ENCODE measurements around the gene MAN2A1. TPM values are rescaled to one million over a fixed set of nuclear protein-coding genes. Genes with fewer than 3 reads are reported as not detected.
"Not testable (repeated sequence)": the region's sequence is repeated elsewhere in the genome, so short reads cannot be mapped to it uniquely, and the experiment has no call there.

MAN2A1 gene
- total RNA-seq, 1 donor from 2014 or later, result 13.7 TPM

GRCh38 chr5:109784687-109785086, 95.0 kb downstream of the MAN2A1 start:
- ATAC-seq, result no peak
- no peak for DNase-seq (ENCODE audit: missing footprints)
- intact Hi-C loops (cut with DNase I), result no loop called here

GRCh38 chr5:109786206-109786855, 96.6 kb downstream of the MAN2A1 start:
- intact Hi-C loops (cut with DNase I), result no loop called here
- ATAC-seq, result no peak
- DNase-seq (ENCODE audit: missing footprints), result no peak

GRCh38 chr5:109788596-109788995, 98.9 kb downstream of the MAN2A1 start:
- ATAC-seq (no peak), DNase-seq (ENCODE audit: missing footprints) (no peak)
- intact Hi-C loops (cut with DNase I), result no loop called here

- intact Hi-C loops (cut with DNase I), result loop anchor here (10.0 kb wide), 1 partner anchor 308 kb away; no protein-coding TSS in a partner anchor
- DNase-seq (ENCODE audit: missing footprints) (no peak), ATAC-seq (no peak)
Observed at GRCh38 chr5:109792613-109793012, 102.9 kb downstream of the MAN2A1 start.

- ATAC-seq (no peak), DNase-seq (ENCODE audit: missing footprints) (no peak)
- intact Hi-C loops (cut with DNase I), result no loop called here
Observed at GRCh38 chr5:109803854-109804253, 114.1 kb downstream of the MAN2A1 start.

GRCh38 chr5:109805472-109805871, 115.7 kb downstream of the MAN2A1 start:
- no peak for ATAC-seq
- DNase-seq (ENCODE audit: missing footprints), result no peak
- intact Hi-C loops (cut with DNase I), result no loop called here

GRCh38 chr5:109805883-109806282, 116.2 kb downstream of the MAN2A1 start:
- DNase-seq (ENCODE audit: missing footprints) (no peak), ATAC-seq (no peak)
- intact Hi-C loops (cut with DNase I), result no loop called here

- ATAC-seq (no peak), DNase-seq (ENCODE audit: missing footprints) (no peak)
- intact Hi-C loops (cut with DNase I), result no loop called here
Observed at GRCh38 chr5:109812698-109813097, 123.0 kb downstream of the MAN2A1 start.

GRCh38 chr5:109816732-109817131, 127.0 kb downstream of the MAN2A1 start:
- no peak for ATAC-seq
- no peak for DNase-seq (ENCODE audit: missing footprints)
- intact Hi-C loops (cut with DNase I), result no loop called here

GRCh38 chr5:109819878-109820277, 130.2 kb downstream of the MAN2A1 start:
- intact Hi-C loops (cut with DNase I), result no loop called here
- ATAC-seq, result no peak

GRCh38 chr5:109823597-109823996, 133.9 kb downstream of the MAN2A1 start:
- no peak for DNase-seq (ENCODE audit: missing footprints)
- intact Hi-C loops (cut with DNase I), result no loop called here
- no peak for ATAC-seq

More at GRCh38 chr5:109819878-109820277, 130.2 kb downstream of the MAN2A1 start:
- DNase-seq (ENCODE audit: missing footprints), result no peak

- intact Hi-C loops (cut with DNase I), result no loop called here
Observed at GRCh38 chr5:109825450-109825849, 135.7 kb downstream of the MAN2A1 start.

GRCh38 chr5:109826426-109826825, 136.7 kb downstream of the MAN2A1 start:
- DNase-seq (ENCODE audit: missing footprints), result no peak
- intact Hi-C loops (cut with DNase I), result no loop called here
- ATAC-seq, result no peak

More at GRCh38 chr5:109825450-109825849, 135.7 kb downstream of the MAN2A1 start:
- DNase-seq (ENCODE audit: missing footprints) (no peak), ATAC-seq (no peak)

GRCh38 chr5:109829331-109829730, 139.6 kb downstream of the MAN2A1 start:
- DNase-seq (ENCODE audit: missing footprints), result no peak
- intact Hi-C loops (cut with DNase I), result no loop called here
- ATAC-seq, result no peak

GRCh38 chr5:109830955-109831502, 141.3 kb downstream of the MAN2A1 start:
- DNase-seq (ENCODE audit: missing footprints) (no peak), ATAC-seq (no peak)
- intact Hi-C loops (cut with DNase I), result no loop called here

GRCh38 chr5:109832207-109833188, 142.8 kb downstream of the MAN2A1 start:
- peak; percentile 46 for DNase-seq (ENCODE audit: missing footprints)
- ATAC-seq; intact Hi-C loops (cut with DNase I): not testable (repeated sequence)

- intact Hi-C loops (cut with DNase I), result no loop called here
- no peak for ATAC-seq
- DNase-seq (ENCODE audit: missing footprints), result no peak
Observed at GRCh38 chr5:109833946-109834345, 144.2 kb downstream of the MAN2A1 start.

GRCh38 chr5:109836280-109836679, 146.6 kb downstream of the MAN2A1 start:
- intact Hi-C loops (cut with DNase I), result no loop called here
- DNase-seq (ENCODE audit: missing footprints), result no peak
- ATAC-seq, result no peak

GRCh38 chr5:109837231-109837861, 147.6 kb downstream of the MAN2A1 start:
- intact Hi-C loops (cut with DNase I), result no loop called here
- DNase-seq (ENCODE audit: missing footprints), result no peak
- no peak for ATAC-seq

All from Right ventricle myocardium inferior (tissue), 1 donor.